ENCODE measurements around the gene OR1F1. TPM values are rescaled to one million over a fixed set of nuclear protein-coding genes. Genes with fewer than 3 reads are reported as not detected.

Gene OR1F1
- total RNA-seq, 1 donor from 2014 or later: not detected

DNA sequence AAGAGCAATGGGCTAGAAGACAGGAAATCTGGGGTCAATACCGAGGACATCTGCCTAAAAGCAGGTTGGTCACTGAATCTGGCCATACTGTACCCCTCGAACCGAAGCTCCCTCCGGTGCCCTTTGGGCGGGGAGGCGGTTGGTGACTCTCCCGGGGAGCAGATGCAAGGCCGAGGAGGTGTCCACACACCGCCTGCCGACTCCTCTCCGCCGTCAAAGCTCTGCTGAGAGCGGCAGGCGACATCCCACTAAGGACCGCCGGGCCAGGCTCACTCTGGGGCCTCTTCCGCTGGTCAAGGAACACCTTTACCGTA lies 46.5 kb downstream of the OR1F1 start:
- H4K20me1 ChIP-seq (ENCODE audit: low read depth): no peaks in the 10 kb centered on the region
- Mint-ChIP-seq H3K27ac (peak overlapping the region; percentile 2), H3K9me3 (peaks cover 27% of the 10 kb centered on the region), H3K36me3 (peaks cover 38% of the 10 kb centered on the region), H3K4me1 (peaks cover 6% of the 10 kb centered on the region), H3K4me3 (peak overlapping the region; percentile 95), H3K27me3 (ENCODE audit: insufficient read depth, low read depth) (peaks cover 5% of the 10 kb centered on the region)
- H3K27me3 ChIP-seq: no peaks in the 10 kb centered on the region
- no peaks in the 10 kb centered on the region for H3K4me1 ChIP-seq
- no peak for DNase-seq (ENCODE audit: low spot score)
- H3K79me2 ChIP-seq (ENCODE audit: low read depth): peaks cover 4% of the 10 kb centered on the region
- no peaks in the 10 kb centered on the region for H3K9me3 ChIP-seq (ENCODE audit: low read depth)
- peak overlapping the region; percentile 80 for H3K9ac ChIP-seq
- H3K4me3 ChIP-seq: peak overlapping the region; percentile 95
- H3F3A ChIP-seq (ENCODE audit: low read depth): peaks cover 7% of the 10 kb centered on the region
- TF ChIP-seq EZH2 (IDR thresholded peaks at IDR 0.05): no peak
- TF ChIP-seq, protein P1, sequence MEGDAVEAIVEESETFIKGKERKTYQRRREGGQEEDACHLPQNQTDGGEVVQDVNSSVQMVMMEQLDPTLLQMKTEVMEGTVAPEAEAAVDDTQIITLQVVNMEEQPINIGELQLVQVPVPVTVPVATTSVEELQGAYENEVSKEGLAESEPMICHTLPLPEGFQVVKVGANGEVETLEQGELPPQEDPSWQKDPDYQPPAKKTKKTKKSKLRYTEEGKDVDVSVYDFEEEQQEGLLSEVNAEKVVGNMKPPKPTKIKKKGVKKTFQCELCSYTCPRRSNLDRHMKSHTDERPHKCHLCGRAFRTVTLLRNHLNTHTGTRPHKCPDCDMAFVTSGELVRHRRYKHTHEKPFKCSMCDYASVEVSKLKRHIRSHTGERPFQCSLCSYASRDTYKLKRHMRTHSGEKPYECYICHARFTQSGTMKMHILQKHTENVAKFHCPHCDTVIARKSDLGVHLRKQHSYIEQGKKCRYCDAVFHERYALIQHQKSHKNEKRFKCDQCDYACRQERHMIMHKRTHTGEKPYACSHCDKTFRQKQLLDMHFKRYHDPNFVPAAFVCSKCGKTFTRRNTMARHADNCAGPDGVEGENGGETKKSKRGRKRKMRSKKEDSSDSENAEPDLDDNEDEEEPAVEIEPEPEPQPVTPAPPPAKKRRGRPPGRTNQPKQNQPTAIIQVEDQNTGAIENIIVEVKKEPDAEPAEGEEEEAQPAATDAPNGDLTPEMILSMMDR (IDR thresholded peaks at IDR 0.05): no peak
- no peak for TF ChIP-seq EZH2phosphoT487 (IDR thresholded peaks at IDR 0.05)
- H3K27ac ChIP-seq: no peak overlapping the region
- H3K4me2 ChIP-seq: peak overlapping the region; percentile 91
- peaks cover 4% of the 10 kb centered on the region for H3K36me3 ChIP-seq
- H2AFZ ChIP-seq (replicated peaks): peak overlapping the region; percentile 98

DNA sequence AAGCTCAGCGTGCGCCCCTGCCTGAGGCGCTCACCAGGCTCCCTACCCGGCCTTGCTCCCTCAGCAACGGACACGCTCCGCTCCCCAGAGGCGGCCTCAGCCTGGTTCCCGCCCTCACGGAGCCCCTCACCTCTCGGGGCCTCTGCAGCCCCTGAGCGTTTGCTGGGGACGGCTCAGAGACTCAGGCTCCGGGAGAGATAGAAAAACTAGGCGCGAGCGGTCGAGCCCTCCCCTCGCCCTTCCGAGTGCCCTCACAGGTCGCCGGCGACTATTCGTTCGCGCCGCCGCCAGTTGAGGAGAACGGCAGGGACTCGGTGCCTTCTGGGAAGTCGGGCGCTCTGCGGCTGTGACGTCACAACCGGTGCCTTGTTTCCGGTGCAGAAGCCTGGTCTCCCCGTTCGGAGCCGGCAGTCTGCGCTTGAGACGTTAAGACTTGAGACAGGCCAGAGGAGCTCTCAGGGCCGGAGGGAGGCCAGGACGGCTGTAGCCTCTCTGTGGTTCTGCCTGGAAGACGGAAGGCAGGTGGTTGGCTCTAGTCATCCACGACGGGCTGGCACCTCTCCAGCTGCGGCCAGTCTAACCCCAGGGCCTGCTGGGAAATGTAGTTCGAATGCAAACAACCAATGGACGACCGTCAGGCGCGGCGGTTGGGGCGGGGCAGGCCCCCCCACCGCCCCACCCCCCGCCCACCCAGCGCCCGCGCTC lies 47.0 kb downstream of the OR1F1 start, which contains the start of gene ZNF200:
Gene ZNF200, minus strand, starts transcription at position 302 of the 705 bp plus-strand sequence. CDS start 1,403 bp downstream, outside the sequence.
- Histone ChIP-seq H4K20me1 (ENCODE audit: low read depth) (no peaks in the 10 kb centered on the region), H3K36me3 (peaks cover 4% of the 10 kb centered on the region), H2AFZ (replicated peaks) (peak within 1 kb of the TSS; percentile 98), H3K4me2 (peak within 1 kb of the TSS; percentile 91), H3K27ac (peak within 1 kb of the TSS; percentile 67), H3K79me2 (ENCODE audit: low read depth) (peaks cover 4% of the 10 kb centered on the region), H3K4me1 (no peaks in the 10 kb centered on the region), H3F3A (ENCODE audit: low read depth) (peaks cover 7% of the 10 kb centered on the region), H3K4me3 (peak within 1 kb of the TSS; percentile 95), H3K9ac (peak within 1 kb of the TSS; percentile 80), H3K9me3 (ENCODE audit: low read depth) (no peaks in the 10 kb centered on the region), H3K27me3 (no peaks in the 10 kb centered on the region)
- Mint-ChIP-seq H3K27ac (peak within 1 kb of the TSS; percentile 90), H3K36me3 (peaks cover 37% of the 10 kb centered on the region), H3K9me3 (peaks cover 26% of the 10 kb centered on the region), H3K4me3 (peak within 1 kb of the TSS; percentile 95), H3K4me1 (peaks cover 6% of the 10 kb centered on the region), H3K27me3 (ENCODE audit: insufficient read depth, low read depth) (peaks cover 5% of the 10 kb centered on the region)
- peak; percentile 98 for DNase-seq (ENCODE audit: low spot score)
- TF ChIP-seq, protein P1 (IDR thresholded peaks at IDR 0.05): no peak
- no peak for TF ChIP-seq EZH2phosphoT487 (IDR thresholded peaks at IDR 0.05)
- TF ChIP-seq EZH2 (IDR thresholded peaks at IDR 0.05): no peak

DNA sequence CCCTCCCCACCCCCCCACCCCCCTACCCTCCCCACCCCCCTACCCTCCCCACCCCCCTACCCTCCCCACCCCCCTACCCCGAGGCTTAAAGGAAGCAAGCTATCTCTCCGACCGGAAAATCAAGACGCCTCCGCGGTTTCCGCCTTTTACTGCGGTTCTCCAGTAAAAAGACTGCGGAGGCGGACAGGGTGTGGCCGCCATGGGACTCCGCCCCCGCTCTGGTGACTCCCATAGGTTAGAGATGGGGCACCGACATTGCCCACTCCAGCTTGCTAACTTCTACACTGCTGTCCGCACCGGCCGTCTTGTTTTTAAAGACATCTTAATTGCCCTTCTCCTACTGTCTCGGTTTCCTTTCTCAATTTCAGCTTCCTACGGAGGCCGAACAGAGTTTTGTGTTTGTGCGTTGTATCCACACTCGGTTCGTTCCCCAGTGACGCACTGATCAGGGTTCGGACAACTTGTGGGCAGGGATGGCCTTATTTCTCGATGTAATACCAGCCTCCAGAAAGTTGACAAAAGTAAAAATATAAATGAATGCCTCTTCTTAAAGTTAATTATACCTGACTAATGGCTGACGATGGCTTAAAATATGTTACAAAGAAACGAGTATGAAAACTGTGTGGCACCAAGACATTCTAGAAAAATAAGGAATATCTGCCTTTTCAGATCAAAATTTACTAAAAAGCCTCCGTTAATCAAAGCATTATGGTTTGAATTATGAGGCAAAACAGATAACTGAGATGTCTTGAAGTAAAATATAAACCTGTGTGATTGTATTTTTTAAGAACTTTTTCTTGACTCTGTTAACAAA lies 48.1 kb downstream of the OR1F1 start:
- Mint-ChIP-seq H3K4me3 (peak overlapping the region; percentile 85), H3K27me3 (ENCODE audit: insufficient read depth, low read depth) (peaks cover 5% of the 10 kb centered on the region), H3K36me3 (peaks cover 26% of the 10 kb centered on the region), H3K4me1 (peaks cover 6% of the 10 kb centered on the region), H3K9me3 (peaks cover 19% of the 10 kb centered on the region), H3K27ac (peak overlapping the region; percentile 42)
- no peak for TF ChIP-seq EZH2phosphoT487 (IDR thresholded peaks at IDR 0.05)
- TF ChIP-seq, protein P1 (IDR thresholded peaks at IDR 0.05): no peak
- no peaks in the 10 kb centered on the region for H4K20me1 ChIP-seq (ENCODE audit: low read depth)
- no peaks in the 10 kb centered on the region for H3K27me3 ChIP-seq
- H3K27ac ChIP-seq: no peak overlapping the region
- no peak overlapping the region for H3K4me3 ChIP-seq
- H2AFZ ChIP-seq (replicated peaks): no peak overlapping the region
- no peaks in the 10 kb centered on the region for H3K36me3 ChIP-seq
- peaks cover 7% of the 10 kb centered on the region for H3F3A ChIP-seq (ENCODE audit: low read depth)
- no peak overlapping the region for H3K9ac ChIP-seq
- peaks cover 4% of the 10 kb centered on the region for H3K79me2 ChIP-seq (ENCODE audit: low read depth)
- no peaks in the 10 kb centered on the region for H3K4me1 ChIP-seq
- H3K9me3 ChIP-seq (ENCODE audit: low read depth): no peaks in the 10 kb centered on the region
- no peak overlapping the region for H3K4me2 ChIP-seq
- DNase-seq (ENCODE audit: low spot score): peak; percentile 43
